HEK293 (cell line): ENCODE measurements around the gene SPECC1.

Source experiments
- MYNN ChIP-seq: fragments of 450-650 bp; formaldehyde crosslinking; IDR thresholded peaks from 2 replicates; pipeline ENCODE4 v1.5.1; 2016; ENCODE audit warnings: missing biosample characterization, missing genetic modification characterization, borderline replicate concordance
- YY1 ChIP-seq: fragments of 450-650 bp; formaldehyde crosslinking; IDR thresholded peaks from 2 replicates; pipeline ENCODE4 v1.5.1; 2018; ENCODE audit warnings: missing biosample characterization, missing genetic modification characterization
- ZFP3 ChIP-seq: fragments of 450-650 bp; formaldehyde crosslinking; IDR thresholded peaks from 2 replicates; pipeline ENCODE4 v1.5.1; 2016; ENCODE audit warnings: low read depth, missing biosample characterization, missing genetic modification characterization
- ZNF184 ChIP-seq: fragments of 450-650 bp; IDR thresholded peaks from 2 replicates; pipeline ENCODE4 v1.5.1; 2018; ENCODE audit warnings: missing biosample characterization, mild to moderate bottlenecking, missing genetic modification characterization
- ZNF292 ChIP-seq: fragments of 450-650 bp; formaldehyde crosslinking; IDR thresholded peaks from 2 replicates; pipeline ENCODE4 v1.5.1; 2016; ENCODE audit warnings: low read depth, missing biosample characterization, missing genetic modification characterization, borderline replicate concordance
- ZNF561 ChIP-seq: fragments of 450-650 bp; IDR thresholded peaks from 2 replicates; pipeline ENCODE4 v1.5.1; 2018; ENCODE audit warnings: missing biosample characterization, missing genetic modification characterization, borderline replicate concordance
- TF ChIP-seq, protein P1 (sequence below): fragments of 450-650 bp; formaldehyde crosslinking; IDR thresholded peaks from 2 replicates; pipeline ENCODE4 v1.5.1; 2016; ENCODE audit warnings: missing biosample characterization, missing genetic modification characterization
- TF ChIP-seq, protein P2 (sequence below): fragments of 450-650 bp; formaldehyde crosslinking; IDR thresholded peaks from 2 replicates; pipeline ENCODE4 v1.5.1; 2017; ENCODE audit warnings: missing biosample characterization, mild to moderate bottlenecking, missing genetic modification characterization, moderate library complexity
- TF ChIP-seq, protein P3 (sequence below): fragments of 450-650 bp; formaldehyde crosslinking; IDR thresholded peaks from 2 replicates; pipeline ENCODE4 v1.5.1; 2016; ENCODE audit warnings: missing biosample characterization, missing genetic modification characterization
- TF ChIP-seq, protein P4 (sequence below): fragments of 450-650 bp; formaldehyde crosslinking; IDR thresholded peaks from 2 replicates; pipeline ENCODE4 v1.5.1; 2016; ENCODE audit warnings: missing biosample characterization, missing genetic modification characterization

DNA sequence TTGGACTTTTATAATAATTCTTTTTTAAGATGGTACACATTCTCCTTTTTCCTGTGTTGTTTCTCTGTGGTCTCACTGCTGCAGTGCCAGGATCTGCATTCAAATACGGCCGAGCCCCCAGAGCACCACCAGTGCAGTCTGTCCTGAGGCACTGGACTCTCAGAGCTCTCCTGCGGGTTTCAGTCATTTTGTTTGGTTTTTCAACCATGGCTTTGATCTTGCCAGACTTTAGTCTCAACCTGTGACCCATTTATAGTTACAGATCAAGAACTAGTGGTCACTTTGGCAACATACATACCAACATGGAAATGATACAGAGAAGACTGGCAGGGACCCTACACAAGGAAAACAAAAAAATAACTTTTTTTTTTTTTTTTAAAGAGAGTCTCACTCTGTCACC, 280.8 kb downstream of the SPECC1 start:
- TF ChIP-seq, protein P1, sequence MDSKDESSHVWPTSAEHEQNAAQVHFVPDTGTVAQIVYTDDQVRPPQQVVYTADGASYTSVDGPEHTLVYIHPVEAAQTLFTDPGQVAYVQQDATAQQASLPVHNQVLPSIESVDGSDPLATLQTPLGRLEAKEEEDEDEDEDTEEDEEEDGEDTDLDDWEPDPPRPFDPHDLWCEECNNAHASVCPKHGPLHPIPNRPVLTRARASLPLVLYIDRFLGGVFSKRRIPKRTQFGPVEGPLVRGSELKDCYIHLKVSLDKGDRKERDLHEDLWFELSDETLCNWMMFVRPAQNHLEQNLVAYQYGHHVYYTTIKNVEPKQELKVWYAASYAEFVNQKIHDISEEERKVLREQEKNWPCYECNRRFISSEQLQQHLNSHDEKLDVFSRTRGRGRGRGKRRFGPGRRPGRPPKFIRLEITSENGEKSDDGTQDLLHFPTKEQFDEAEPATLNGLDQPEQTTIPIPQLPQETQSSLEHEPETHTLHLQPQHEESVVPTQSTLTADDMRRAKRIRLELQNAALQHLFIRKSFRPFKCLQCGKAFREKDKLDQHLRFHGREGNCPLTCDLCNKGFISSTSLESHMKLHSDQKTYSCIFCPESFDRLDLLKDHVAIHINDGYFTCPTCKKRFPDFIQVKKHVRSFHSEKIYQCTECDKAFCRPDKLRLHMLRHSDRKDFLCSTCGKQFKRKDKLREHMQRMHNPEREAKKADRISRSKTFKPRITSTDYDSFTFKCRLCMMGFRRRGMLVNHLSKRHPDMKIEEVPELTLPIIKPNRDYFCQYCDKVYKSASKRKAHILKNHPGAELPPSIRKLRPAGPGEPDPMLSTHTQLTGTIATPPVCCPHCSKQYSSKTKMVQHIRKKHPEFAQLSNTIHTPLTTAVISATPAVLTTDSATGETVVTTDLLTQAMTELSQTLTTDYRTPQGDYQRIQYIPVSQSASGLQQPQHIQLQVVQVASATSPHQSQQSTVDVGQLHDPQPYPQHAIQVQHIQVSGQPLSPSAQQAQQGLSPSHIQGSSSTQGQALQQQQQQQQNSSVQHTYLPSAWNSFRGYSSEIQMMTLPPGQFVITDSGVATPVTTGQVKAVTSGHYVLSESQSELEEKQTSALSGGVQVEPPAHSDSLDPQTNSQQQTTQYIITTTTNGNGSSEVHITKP (tag by site-specific recombination), result no peak
- TF ChIP-seq ZNF292 (tag by site-specific recombination), result no peak
- TF ChIP-seq ZNF184, result no peak
- TF ChIP-seq, protein P2, sequence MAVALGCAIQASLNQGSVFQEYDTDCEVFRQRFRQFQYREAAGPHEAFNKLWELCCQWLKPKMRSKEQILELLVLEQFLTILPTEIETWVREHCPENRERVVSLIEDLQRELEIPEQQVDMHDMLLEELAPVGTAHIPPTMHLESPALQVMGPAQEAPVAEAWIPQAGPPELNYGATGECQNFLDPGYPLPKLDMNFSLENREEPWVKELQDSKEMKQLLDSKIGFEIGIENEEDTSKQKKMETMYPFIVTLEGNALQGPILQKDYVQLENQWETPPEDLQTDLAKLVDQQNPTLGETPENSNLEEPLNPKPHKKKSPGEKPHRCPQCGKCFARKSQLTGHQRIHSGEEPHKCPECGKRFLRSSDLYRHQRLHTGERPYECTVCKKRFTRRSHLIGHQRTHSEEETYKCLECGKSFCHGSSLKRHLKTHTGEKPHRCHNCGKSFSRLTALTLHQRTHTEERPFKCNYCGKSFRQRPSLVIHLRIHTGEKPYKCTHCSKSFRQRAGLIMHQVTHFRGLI (tag by site-specific recombination), result no peak
- TF ChIP-seq, protein P3, sequence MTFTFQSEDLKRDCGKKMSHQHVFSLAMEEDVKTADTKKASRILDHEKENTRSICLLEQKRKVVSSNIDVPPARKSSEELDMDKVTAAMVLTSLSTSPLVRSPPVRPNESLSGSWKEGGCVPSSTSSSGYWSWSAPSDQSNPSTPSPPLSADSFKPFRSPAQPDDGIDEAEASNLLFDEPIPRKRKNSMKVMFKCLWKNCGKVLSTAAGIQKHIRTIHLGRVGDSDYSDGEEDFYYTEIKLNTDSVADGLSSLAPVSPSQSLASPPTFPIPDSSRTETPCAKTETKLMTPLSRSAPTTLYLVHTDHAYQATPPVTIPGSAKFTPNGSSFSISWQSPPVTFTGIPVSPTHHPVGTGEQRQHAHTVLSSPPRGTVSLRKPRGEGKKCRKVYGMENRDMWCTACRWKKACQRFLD (tag by site-specific recombination), result no peak
- TF ChIP-seq, protein P4, sequence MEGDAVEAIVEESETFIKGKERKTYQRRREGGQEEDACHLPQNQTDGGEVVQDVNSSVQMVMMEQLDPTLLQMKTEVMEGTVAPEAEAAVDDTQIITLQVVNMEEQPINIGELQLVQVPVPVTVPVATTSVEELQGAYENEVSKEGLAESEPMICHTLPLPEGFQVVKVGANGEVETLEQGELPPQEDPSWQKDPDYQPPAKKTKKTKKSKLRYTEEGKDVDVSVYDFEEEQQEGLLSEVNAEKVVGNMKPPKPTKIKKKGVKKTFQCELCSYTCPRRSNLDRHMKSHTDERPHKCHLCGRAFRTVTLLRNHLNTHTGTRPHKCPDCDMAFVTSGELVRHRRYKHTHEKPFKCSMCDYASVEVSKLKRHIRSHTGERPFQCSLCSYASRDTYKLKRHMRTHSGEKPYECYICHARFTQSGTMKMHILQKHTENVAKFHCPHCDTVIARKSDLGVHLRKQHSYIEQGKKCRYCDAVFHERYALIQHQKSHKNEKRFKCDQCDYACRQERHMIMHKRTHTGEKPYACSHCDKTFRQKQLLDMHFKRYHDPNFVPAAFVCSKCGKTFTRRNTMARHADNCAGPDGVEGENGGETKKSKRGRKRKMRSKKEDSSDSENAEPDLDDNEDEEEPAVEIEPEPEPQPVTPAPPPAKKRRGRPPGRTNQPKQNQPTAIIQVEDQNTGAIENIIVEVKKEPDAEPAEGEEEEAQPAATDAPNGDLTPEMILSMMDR (tag by site-specific recombination), result no peak
- TF ChIP-seq YY1, result no peak
- no peak for TF ChIP-seq ZFP3 (tag by site-specific recombination)
- TF ChIP-seq ZNF561, result no peak
- no peak for TF ChIP-seq MYNN (tag by site-specific recombination)
